Vagina (tissue), 2 donors: ENCODE measurements around the gene AVEN. TPM values are rescaled to one million over a fixed set of nuclear protein-coding genes. Genes with fewer than 3 reads are reported as not detected.

Experiments used
- DNase-seq, 2 donors: peaks; one replicate each; pipeline ENCODE4 v3.0.0-alpha.2; 2017; ENCODE audit errors: extremely low spot score in 2 of 2
- H3K27ac ChIP-seq: fragments of 200-600 bp; sonication (generic); one replicate; pipeline ENCODE4 v1.5.1; 2019
- H3K27me3 ChIP-seq: fragments of 200-600 bp; sonication (generic); one replicate; pipeline ENCODE4 v1.5.1; 2019
- H3K36me3 ChIP-seq, 2 donors: fragments of 200-600 bp; sonication (generic); one replicate each; pipeline ENCODE4 v1.5.1; 2017 to 2019
- H3K4me1 ChIP-seq: fragments of 200-600 bp; sonication (generic); one replicate; pipeline ENCODE4 v1.5.1; 2019
- H3K4me3 ChIP-seq, 2 donors: fragments of 200-600 bp; sonication (generic); 1 replicate in 1 of 2; 2 replicates in 1 of 2; pipeline ENCODE4 v1.5.1; 2016 to 2019
- H3K9me3 ChIP-seq: fragments of 200-600 bp; sonication (generic); one replicate; pipeline ENCODE4 v1.5.1; 2019
- CTCF ChIP-seq, 3 experiments: fragments of 450-650 bp in 2 of 3; fragments of 200-600 bp in 1 of 3; sonication (generic) in 1 of 3; IDR thresholded peaks; one replicate each; pipeline ENCODE4 v1.5.1; 2017 to 2019; ENCODE audit warnings: antibody characterized with exemption in 3 of 3, mild to moderate bottlenecking in 2 of 3, moderate library complexity in 2 of 3
- POLR2A ChIP-seq, 2 donors: fragments of 450-650 bp; IDR thresholded peaks; one replicate each; pipeline ENCODE4 v1.6.1; 2017; ENCODE audit warnings: antibody characterized with exemption in 2 of 2, mild to moderate bottlenecking in 2 of 2, moderate library complexity in 2 of 2
- POLR2AphosphoS5 ChIP-seq, 2 donors: sonication (generic); formaldehyde crosslinking; IDR thresholded peaks; one replicate each; pipeline ENCODE4 v1.9.0; 2017; ENCODE audit warnings: antibody characterized with exemption in 2 of 2, mild to moderate bottlenecking in 2 of 2, low read depth in 1 of 2; ENCODE audit not compliant: insufficient read depth in 1 of 2
- intact Hi-C: fragments of 100-400 bp; cut with DNase I; formaldehyde crosslinking; loops from one replicate; pipeline ENCODE4 v1.15.1; 2023
- total RNA-seq: library from RNA; depleted of rRNA; stranded (reverse); fragments of >200 nt; gene quantifications from one replicate; pipeline ENCODE4 v1.2.3, GENCODE V29; 2016

The AVEN gene
- total RNA-seq, 1 donor from 2014 or later, result 7.4 TPM

DNA sequence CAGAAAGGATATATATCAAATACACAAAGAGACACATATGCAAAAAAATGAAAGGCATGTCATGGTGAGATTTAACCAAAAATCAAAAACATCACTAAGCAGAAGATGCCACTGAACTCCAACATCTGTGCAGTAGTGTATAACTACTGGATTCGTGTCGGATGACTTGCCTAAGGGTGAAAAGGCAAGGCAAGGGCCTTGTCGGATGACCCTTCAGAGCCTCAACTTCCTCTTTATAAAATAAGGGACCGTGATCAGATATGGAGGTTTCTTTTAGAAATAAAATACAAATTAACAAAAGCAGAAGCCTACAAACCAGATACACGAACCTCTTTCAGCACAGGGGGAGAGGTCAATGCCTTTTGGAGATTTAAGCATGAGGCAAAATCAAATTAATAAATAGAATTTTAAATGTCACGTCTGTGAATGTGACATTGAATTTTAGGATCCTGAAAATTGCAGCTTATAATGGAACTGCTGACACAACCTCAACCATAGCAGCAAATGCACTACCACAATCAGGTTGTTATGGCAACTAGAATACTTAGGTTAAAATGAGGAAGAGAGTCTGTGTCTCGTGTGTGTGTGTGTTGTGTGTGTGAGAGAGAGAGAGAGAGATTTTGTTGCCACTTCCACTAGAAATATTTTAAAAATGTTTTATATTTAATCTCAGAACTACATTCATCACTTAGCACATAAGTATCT, 79.0 kb downstream of the AVEN start:
- intact Hi-C loops, result no loop called here
- Histone ChIP-seq H3K27ac (no peak overlapping the region), H3K36me3 (no peaks in the 10 kb centered on the region), H3K9me3 (no peaks in the 10 kb centered on the region), H3K27me3 (no peaks in the 10 kb centered on the region), H3K4me3 (no peak overlapping the region), H3K4me1 (no peaks in the 10 kb centered on the region)
- DNase-seq, result no peak
- no peak for TF ChIP-seq POLR2A (IDR thresholded peaks at IDR 0.05)
- no peak for TF ChIP-seq POLR2AphosphoS5 (IDR thresholded peaks at IDR 0.05; ENCODE audit: insufficient read depth in 1 of 2, low read depth in 1 of 2)
- no peak for TF ChIP-seq CTCF (IDR thresholded peaks at IDR 0.05)

DNA sequence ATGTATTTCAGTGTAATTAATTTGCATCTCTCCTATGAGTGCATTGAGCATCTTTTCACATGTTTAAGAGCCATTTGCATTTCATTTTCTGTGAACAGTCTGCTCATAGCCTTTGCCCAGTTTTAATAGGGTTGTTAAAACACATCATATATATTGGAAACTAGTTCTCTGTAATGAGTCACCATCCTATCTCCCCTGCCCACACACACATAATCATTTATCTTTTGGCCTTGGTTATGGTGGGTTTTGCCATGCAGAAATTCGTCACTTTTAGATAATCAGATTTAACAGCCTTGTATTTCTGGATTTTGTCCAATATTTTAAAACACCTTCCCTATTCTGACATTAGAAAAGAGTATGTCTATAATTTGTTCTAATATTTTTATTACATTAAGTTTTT, 82.6 kb downstream of the AVEN start:
- no peaks in the 10 kb centered on the region for H3K36me3 ChIP-seq
- H3K27ac ChIP-seq, result no peak overlapping the region
- intact Hi-C loops, result no loop called here

DNA sequence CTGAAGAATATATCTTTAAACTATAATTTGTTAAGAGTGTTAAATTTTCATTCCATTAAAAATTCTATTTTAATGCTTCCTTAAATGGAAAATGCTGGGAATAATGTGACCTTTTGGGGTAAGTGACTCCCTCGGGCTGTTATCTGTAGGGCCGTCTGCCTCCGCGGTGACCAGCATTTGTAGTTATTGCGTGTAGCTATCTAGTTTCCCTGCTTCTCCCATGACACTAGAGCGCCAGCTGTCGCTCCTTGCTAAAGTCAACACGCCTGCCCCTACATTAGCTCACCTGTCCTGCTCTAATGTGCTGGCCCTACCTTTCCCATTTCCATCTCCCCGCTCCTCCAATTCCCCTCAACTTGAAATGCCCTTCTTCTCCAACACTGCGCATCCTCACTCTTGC, 83.1 kb downstream of the AVEN start:
- H3K27me3 ChIP-seq, result no peaks in the 10 kb centered on the region
- H3K4me3 ChIP-seq, result no peak overlapping the region
- TF ChIP-seq POLR2AphosphoS5 (IDR thresholded peaks at IDR 0.05; ENCODE audit: insufficient read depth in 1 of 2, low read depth in 1 of 2), result no peak
- TF ChIP-seq POLR2A (IDR thresholded peaks at IDR 0.05), result no peak
- TF ChIP-seq CTCF (IDR thresholded peaks at IDR 0.05), result no peak
- intact Hi-C loops, result no loop called here
- no peak for DNase-seq
- H3K36me3 ChIP-seq, result no peaks in the 10 kb centered on the region
- H3K27ac ChIP-seq, result no peak overlapping the region
- no peaks in the 10 kb centered on the region for H3K9me3 ChIP-seq
- no peaks in the 10 kb centered on the region for H3K4me1 ChIP-seq

More for the DNA sequence above, 82.6 kb downstream of the AVEN start:
- Histone ChIP-seq H3K4me3 (no peak overlapping the region), H3K4me1 (no peaks in the 10 kb centered on the region), H3K9me3 (no peaks in the 10 kb centered on the region), H3K27me3 (no peaks in the 10 kb centered on the region)
- TF ChIP-seq POLR2A (IDR thresholded peaks at IDR 0.05) (no peak), CTCF (IDR thresholded peaks at IDR 0.05) (no peak), POLR2AphosphoS5 (IDR thresholded peaks at IDR 0.05; ENCODE audit: insufficient read depth in 1 of 2, low read depth in 1 of 2) (no peak)
- no peak for DNase-seq

DNA sequence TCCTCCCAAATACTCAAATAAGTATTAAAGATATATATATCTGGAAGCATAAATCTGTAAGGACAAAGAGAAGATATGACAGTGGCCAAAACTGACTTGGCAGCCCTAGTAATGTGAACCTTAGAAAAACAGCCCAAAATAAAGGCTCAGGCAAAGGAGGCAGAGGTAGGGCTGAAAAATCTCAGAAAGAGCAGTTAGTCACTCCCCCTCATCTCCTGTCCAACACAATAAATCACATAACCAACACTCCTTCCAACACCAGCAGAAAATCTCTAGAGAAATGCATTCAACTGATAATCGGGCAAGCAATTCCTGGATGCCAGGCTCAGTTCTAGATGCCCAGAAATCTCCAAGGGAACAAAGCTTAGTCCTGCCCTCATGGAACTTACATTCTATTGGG, 92.9 kb downstream of the AVEN start:
- no peak overlapping the region for H3K4me3 ChIP-seq
- no peaks in the 10 kb centered on the region for H3K27me3 ChIP-seq
- DNase-seq, result no peak
- H3K9me3 ChIP-seq, result no peaks in the 10 kb centered on the region
- H3K36me3 ChIP-seq, result no peaks in the 10 kb centered on the region
- no peaks in the 10 kb centered on the region for H3K4me1 ChIP-seq
- H3K27ac ChIP-seq, result no peak overlapping the region
- TF ChIP-seq CTCF (IDR thresholded peaks at IDR 0.05) (no peak), POLR2AphosphoS5 (IDR thresholded peaks at IDR 0.05; ENCODE audit: insufficient read depth in 1 of 2, low read depth in 1 of 2) (no peak), POLR2A (IDR thresholded peaks at IDR 0.05) (no peak)
- intact Hi-C loops, result loop anchor here (10.0 kb wide), 1 partner anchor 81 kb away; no protein-coding TSS in a partner anchor

DNA sequence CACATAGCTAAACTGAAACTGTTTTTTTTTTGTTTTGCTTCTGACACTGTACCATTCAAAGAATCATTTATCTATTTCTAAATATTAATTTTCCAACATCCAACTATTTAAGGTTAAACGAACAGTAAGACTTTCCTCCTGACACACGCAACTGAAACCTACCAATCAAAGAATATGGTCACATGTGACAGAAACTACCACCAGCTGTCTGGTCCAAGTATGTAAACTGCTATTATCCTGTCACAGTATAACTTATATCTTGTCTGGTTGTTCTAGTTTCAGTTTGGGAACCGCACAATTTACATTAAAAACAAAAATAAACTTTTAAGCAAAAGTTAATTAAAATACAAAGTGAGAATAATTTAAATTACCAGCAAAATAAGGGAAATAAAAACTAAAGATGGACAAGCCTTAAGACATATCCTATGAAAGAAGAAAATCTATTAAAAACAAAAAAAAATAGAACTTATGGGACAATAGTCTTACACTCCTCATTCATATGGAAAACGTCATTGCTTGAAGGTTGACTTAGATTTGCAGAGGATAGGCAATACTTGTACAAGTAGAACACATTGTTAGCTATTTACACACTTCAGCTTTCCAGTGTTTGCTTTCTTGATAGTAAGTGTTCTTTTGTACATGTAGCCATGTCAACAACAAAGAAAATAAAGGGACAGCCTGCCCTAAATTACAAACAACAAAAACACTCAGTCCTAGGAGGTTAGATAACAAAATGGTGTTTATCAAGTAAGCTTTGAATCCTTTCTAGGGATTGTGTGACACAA, 97.5 kb downstream of the AVEN start:
- intact Hi-C loops, result loop anchor here (10.0 kb wide), 1 partner anchor 77 kb away; no protein-coding TSS in a partner anchor

More for the DNA sequence above, 97.5 kb downstream of the AVEN start:
- Histone ChIP-seq H3K9me3 (no peaks in the 10 kb centered on the region), H3K27ac (no peak overlapping the region), H3K36me3 (no peaks in the 10 kb centered on the region), H3K4me3 (no peak overlapping the region), H3K27me3 (no peaks in the 10 kb centered on the region), H3K4me1 (no peaks in the 10 kb centered on the region)
- no peak for TF ChIP-seq POLR2AphosphoS5 (IDR thresholded peaks at IDR 0.05; ENCODE audit: insufficient read depth in 1 of 2, low read depth in 1 of 2)
- no peak for TF ChIP-seq POLR2A (IDR thresholded peaks at IDR 0.05)
- no peak for TF ChIP-seq CTCF (IDR thresholded peaks at IDR 0.05)
- DNase-seq, result no peak
